ENCODE measurements around the gene EXPH5. TPM values are rescaled to one million over a fixed set of nuclear protein-coding genes. Genes with fewer than 3 reads are reported as not detected.

Gene EXPH5
- total RNA-seq, 6 experiments from 2014 or later: 0.14 to 0.91 (median 0.47) TPM

GRCh38 chr11:108498816-108499408 is 94.7 kb downstream of the EXPH5 start:
- peak overlapping the region; percentile 90 for H3K27ac Mint-ChIP-seq
- peaks cover 7% of the 10 kb centered on the region; the same call in 1 of the 2 replicates for H3K36me3 Mint-ChIP-seq (ENCODE audit: low read depth)
- H3K4me1 Mint-ChIP-seq (ENCODE audit: low read depth): peaks cover 46% of the 10 kb centered on the region

GRCh38 chr11:108498046-108498815 is 95.3 kb downstream of the EXPH5 start, which contains the start of gene POGLUT3:
TSS of gene POGLUT3 (minus strand) at chr11:108498384. CDS start at chr11:108498366, 18 bp downstream.
- peaks cover 2% of the 10 kb centered on the region for H3K27me3 Mint-ChIP-seq (ENCODE audit: insufficient read depth)
- DNase-seq: peak; percentile 23
- no peaks in the 10 kb centered on the region for H3K9me3 Mint-ChIP-seq
- TF ChIP-seq CTCF (IDR thresholded peaks at IDR 0.05): no peak; the same call in 1 of the 2 replicates
- H3K27ac Mint-ChIP-seq: peak within 1 kb of the TSS; percentile 100
- H3K36me3 Mint-ChIP-seq (ENCODE audit: low read depth): peaks cover 7% of the 10 kb centered on the region; the same call in 1 of the 2 replicates
- H3K4me3 Mint-ChIP-seq: peak within 1 kb of the TSS; percentile 97
- H3K4me1 Mint-ChIP-seq (ENCODE audit: low read depth): peaks cover 46% of the 10 kb centered on the region

More at GRCh38 chr11:108498816-108499408, 94.7 kb downstream of the EXPH5 start:
- peaks cover 2% of the 10 kb centered on the region for H3K27me3 Mint-ChIP-seq (ENCODE audit: insufficient read depth)
- no peak for DNase-seq
- H3K4me3 Mint-ChIP-seq: peak overlapping the region; percentile 83
- no peak for TF ChIP-seq CTCF (IDR thresholded peaks at IDR 0.05)
- H3K9me3 Mint-ChIP-seq: no peaks in the 10 kb centered on the region

- DNase-seq: peak; percentile 98
- TF ChIP-seq CTCF (IDR thresholded peaks at IDR 0.05): no peak
- no peaks in the 10 kb centered on the region for H3K9me3 Mint-ChIP-seq
- peaks cover 46% of the 10 kb centered on the region for H3K4me1 Mint-ChIP-seq (ENCODE audit: low read depth)
- H3K36me3 Mint-ChIP-seq (ENCODE audit: low read depth): peaks cover 7% of the 10 kb centered on the region; the same call in 1 of the 2 replicates
- peak overlapping the region; percentile 97 for H3K4me3 Mint-ChIP-seq
- peaks cover 2% of the 10 kb centered on the region for H3K27me3 Mint-ChIP-seq (ENCODE audit: insufficient read depth)
- H3K27ac Mint-ChIP-seq: peak overlapping the region; percentile 100
Measured at GRCh38 chr11:108497317-108498045, 96.1 kb downstream of the EXPH5 start.

GRCh38 chr11:108496643-108497256 is 96.8 kb downstream of the EXPH5 start:
- Mint-ChIP-seq H3K4me1 (ENCODE audit: low read depth) (peaks cover 43% of the 10 kb centered on the region), H3K9me3 (no peaks in the 10 kb centered on the region), H3K4me3 (peak overlapping the region; percentile 97), H3K27me3 (ENCODE audit: insufficient read depth) (peaks cover 2% of the 10 kb centered on the region), H3K27ac (peak overlapping the region; percentile 100), H3K36me3 (ENCODE audit: low read depth) (peaks cover 7% of the 10 kb centered on the region; the same call in 1 of the 2 replicates)
- TF ChIP-seq CTCF (IDR thresholded peaks at IDR 0.05): no peak
- DNase-seq: no peak

- no peak overlapping the region for H3K4me3 Mint-ChIP-seq
- peaks cover 7% of the 10 kb centered on the region; the same call in 1 of the 2 replicates for H3K36me3 Mint-ChIP-seq (ENCODE audit: low read depth)
- TF ChIP-seq CTCF (IDR thresholded peaks at IDR 0.05): no peak
Measured at GRCh38 chr11:108495326-108495725, 98.2 kb downstream of the EXPH5 start.

More at GRCh38 chr11:108495326-108495725, 98.2 kb downstream of the EXPH5 start:
- Mint-ChIP-seq H3K27ac (no peak overlapping the region), H3K4me1 (ENCODE audit: low read depth) (peaks cover 31% of the 10 kb centered on the region), H3K9me3 (no peaks in the 10 kb centered on the region), H3K27me3 (ENCODE audit: insufficient read depth) (peaks cover 2% of the 10 kb centered on the region)
- DNase-seq: no peak
